GM06990 (cell line): ENCODE measurements around the gene PIGX.
A peak's percentile ranks its signal among the peaks of the same experiment; 100 is the strongest.

Experiments
- DNase-seq: peaks from one replicate; pipeline ENCODE4 v3.0.0-alpha.2; 2011; ENCODE audit not compliant: insufficient read length; ENCODE audit errors: extremely low read depth
- H3K27me3 ChIP-seq: replicated peaks from 2 replicates; pipeline ENCODE4 v1.6.0; 2011; ENCODE audit warnings: low read length; ENCODE audit not compliant: control insufficient read depth, insufficient read depth
- H3K36me3 ChIP-seq: 2 replicates; pipeline ENCODE4 v1.5.1; 2011; ENCODE audit warnings: low read length; ENCODE audit not compliant: control insufficient read depth, insufficient read depth
- H3K4me3 ChIP-seq: replicated peaks from 2 replicates; pipeline ENCODE4 v1.5.1; 2011; ENCODE audit warnings: low read depth, mild to moderate bottlenecking, control low read depth, low read length
- CTCF ChIP-seq: IDR thresholded peaks from 2 replicates; pipeline ENCODE4 v1.5.1; 2011; ENCODE audit warnings: low read length, control low read depth, mild to moderate bottlenecking, inconsistent platforms; ENCODE audit not compliant: insufficient read depth, poor library complexity, severe bottlenecking

Gene PIGX

GRCh38 chr3:196673632-196674031 lies 38.5 kb upstream of the PIGX start:
- DNase-seq = no peak
- H3K27me3 ChIP-seq = no peaks in the 10 kb centered on the region
- H3K36me3 ChIP-seq = no peaks in the 10 kb centered on the region
- TF ChIP-seq CTCF = no peak
- H3K4me3 ChIP-seq = no peak overlapping the region

- H3K27me3 ChIP-seq = no peaks in the 10 kb centered on the region
- H3K4me3 ChIP-seq = no peak overlapping the region
- no peak for DNase-seq
- no peak for TF ChIP-seq CTCF
- H3K36me3 ChIP-seq = no peaks in the 10 kb centered on the region
These were observed 34.8 kb upstream of the PIGX start for GRCh38 chr3:196677353-196677752.

- H3K4me3 ChIP-seq = no peak overlapping the region
- H3K36me3 ChIP-seq = no peaks in the 10 kb centered on the region
- H3K27me3 ChIP-seq = no peaks in the 10 kb centered on the region
- TF ChIP-seq CTCF = no peak
- DNase-seq = no peak
These were observed 34.2 kb upstream of the PIGX start for GRCh38 chr3:196677931-196678330.

- Histone ChIP-seq H3K4me3 (no peak overlapping the region), H3K27me3 (no peaks in the 10 kb centered on the region), H3K36me3 (no peaks in the 10 kb centered on the region)
- peak; percentile 75 for DNase-seq
- peak; percentile 75 for TF ChIP-seq CTCF
These were observed 27.4 kb upstream of the PIGX start for GRCh38 chr3:196684548-196685407.

- H3K4me3 ChIP-seq = no peak overlapping the region
- H3K36me3 ChIP-seq = no peaks in the 10 kb centered on the region
- H3K27me3 ChIP-seq = no peaks in the 10 kb centered on the region
- no peak for DNase-seq
- no peak for TF ChIP-seq CTCF
These were observed 25.7 kb upstream of the PIGX start for GRCh38 chr3:196686436-196686835.
